ENCODE results near the gene DHX16.
A peak's percentile ranks its signal among the peaks of the same experiment; 100 is the strongest.
"Not testable (repeated sequence)": the region's sequence is repeated elsewhere in the genome, so short reads cannot be mapped to it uniquely, and the experiment has no call there.

The DHX16 gene

DNA sequence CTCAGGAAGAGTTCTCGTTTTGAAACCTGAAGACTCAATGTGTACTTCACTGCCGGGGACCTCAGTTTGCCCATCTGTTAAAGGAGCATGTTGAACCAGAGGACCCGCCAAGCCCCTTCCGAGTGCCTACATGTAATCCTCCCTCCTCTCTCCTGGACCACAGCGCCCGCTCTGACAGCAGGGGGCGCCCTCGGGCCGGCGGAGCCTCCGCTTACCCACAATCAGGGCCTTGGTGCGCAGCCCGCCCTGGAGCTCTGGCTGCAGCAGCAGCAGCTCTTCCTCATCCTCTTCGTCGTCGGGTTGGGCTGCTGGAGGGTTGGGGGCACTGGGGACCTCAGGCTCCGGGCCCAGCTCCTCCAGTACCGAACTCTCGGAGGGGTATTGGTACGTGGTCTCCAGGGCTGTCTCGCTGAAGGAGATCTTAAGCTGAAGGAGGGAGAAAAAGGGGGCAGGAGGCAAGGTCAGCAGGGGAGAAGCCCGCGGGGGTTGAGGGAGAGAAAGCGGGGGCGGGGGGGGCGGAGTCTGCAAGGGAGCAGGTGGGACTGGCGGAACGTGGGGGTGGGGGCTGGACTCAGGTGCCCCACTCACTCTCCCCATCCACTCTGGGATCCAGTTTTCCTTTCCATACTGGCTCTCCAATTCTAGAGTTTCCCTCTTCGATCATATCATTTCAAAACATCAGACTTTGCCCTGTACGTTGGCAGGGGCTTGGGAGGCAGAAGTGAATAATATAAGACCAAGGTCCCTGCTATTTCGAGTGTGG is 6.3 kb upstream of the DHX16 start:
- peak; percentile 91 for DNase-seq

DNA sequence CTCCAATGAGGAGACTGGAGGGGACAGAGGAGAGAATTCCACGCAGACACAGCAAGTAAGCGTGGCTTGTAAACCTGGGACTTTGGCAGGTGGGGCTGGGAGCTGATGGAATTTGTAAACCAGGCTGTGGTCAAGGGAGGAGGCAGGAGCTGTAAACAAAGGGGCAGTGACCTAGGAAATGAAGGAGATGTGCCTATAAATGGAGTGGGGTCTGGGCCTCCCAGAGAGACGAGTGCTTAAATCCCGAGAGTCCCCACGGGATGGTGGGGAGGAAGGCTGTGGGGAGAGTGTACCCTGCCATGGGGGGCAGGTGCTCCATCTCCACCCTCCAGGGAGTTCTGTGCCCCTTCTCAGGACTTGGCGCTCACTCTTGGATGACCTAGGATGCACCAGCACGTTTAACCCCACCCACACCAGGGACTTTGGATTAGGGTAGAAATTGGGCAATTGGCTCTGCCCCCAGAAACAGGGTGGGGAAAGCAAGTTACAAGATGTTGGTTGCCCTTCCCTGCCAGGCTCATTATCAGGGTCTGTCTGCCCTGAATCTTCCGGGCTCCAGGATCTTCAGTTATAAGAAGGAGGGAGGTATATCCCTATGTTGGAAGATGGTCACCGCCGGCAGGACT is 4.0 kb upstream of the DHX16 start:
- DNase-seq = no peak

DNA sequence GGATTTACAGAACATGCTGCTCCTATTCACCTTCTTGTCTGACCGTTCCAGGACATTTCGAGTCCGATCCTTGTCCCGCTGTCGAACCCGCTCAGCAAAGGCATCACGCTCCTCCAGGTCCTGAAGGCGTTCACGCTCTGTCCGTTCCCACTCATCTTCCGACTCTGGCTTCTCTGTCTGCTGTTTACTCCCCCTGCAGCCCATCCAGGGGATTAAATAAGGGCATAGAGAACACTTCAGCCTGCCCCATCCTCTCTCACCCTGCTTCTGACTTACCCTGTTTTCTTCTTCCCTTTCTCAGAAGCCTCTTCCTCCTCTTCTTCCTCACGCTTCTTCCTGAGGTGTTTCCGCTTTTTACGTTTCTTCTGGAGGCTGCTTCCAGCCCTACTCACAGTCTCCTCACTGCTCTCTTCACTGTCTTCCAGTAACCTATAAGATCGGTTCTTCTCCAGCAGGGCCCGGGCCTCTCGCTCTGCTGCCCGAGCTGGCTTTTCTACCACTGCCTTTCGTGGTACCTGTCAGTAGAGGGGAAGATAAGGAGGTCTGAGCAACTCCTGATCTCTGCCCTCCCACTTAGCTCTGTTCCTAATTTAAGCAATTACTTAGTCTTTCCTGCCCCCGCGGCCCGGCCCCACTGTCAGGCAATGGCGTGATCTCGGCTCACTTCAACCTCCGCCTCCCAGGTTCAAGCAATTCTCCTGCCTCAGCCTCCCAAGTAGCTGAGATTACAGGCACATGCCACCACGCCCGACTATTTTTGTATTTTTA is 1.9 kb downstream of the DHX16 start:
- DNase-seq = no peak

DNA sequence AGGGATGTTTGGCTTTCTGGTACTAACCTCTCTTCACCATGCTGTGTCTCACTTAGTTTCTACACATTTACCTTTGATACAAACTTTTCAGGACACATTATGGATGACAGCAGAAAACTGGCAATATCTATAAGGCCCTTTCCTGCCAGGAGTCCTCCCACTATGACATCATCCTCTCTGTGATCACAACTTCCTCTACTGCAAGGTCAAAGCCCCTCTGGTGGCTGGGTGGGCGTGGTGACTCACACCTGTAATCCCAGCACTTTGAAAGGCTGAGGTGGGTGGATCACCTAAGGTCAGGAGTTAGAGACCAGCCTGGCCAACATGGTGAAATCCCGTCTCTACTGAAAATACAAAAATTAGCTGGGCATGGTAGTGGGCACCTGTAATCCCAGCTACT is 6.5 kb downstream of the DHX16 start:
- DNase-seq = not testable (repeated sequence)

DNA sequence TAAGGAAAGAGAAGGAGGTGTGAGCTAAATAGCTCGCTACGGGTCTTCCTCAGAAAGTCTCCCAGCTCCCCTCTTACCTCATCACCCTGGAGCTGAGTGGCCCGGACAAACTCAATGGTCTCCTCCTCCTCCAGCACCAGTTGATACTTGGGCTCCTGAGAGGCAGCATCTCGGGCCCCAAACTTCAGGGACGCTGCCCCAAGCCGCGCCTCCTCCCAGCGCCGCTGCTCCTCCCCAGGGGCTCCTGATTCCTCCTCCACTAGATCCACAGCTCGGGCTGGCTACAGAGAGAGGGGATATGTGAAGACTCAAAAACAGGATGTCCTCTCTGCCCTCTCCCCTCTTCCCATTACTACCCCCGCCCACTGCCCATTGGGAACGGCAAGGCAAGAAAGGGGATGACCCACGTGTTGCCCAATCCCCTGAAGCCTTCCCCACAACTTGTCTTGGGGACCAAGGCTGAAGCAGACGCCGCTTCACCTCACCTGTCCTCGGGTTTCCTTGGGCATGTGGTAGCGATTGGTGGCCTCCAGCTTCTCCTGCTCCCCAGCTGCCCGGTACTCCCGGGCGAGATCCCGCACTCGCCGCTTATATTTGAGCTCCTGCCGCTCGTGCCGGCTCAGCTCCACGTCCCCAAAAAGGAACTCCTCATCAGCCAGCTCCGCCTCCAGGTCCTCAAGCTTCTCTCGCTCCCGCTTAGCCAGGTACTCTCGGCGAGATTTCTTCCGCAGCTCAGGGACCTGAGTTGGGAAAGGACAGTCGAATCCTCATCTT is 7.6 kb downstream of the DHX16 start:
- DNase-seq = no peak

DNA sequence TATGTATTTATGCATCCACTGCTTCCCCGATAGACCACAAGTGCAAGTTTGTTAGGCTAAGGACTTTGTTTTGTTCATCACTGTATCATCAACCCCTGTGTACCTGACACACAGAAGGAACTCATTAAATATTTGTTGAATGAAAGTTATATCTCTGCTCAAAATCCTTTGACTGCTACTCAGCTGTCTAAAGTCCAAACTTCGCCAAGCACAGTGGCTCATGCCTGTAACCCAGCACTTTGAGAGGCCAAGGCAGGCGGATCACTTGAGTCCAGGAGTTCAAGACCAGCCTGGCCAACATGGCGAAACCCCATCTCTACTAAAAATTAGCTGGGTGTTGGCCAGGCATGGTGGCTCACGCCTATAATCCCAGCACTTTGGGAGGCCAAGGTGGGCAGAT is 14.9 kb downstream of the DHX16 start:
- not testable (repeated sequence) for DNase-seq

DNA sequence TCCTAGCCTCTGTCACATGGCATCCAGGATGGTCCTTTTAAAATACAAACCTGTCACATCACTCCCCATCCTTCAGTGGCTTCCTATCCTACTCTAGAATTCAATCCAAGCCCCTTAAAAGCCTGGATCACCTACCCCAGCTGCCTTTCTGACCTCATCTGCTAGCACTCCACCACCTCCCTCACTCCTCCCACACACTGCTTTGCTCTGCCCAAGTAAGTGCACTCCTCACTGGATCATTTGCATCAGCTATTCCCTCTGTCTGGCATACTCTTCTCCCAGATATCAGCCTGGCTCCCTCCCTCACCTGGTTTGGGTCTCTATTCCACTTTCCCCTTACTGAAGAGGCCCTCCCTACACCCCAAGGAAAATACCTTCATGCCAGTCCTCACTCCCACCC is 15.4 kb downstream of the DHX16 start:
- DNase-seq = no peak

DNA sequence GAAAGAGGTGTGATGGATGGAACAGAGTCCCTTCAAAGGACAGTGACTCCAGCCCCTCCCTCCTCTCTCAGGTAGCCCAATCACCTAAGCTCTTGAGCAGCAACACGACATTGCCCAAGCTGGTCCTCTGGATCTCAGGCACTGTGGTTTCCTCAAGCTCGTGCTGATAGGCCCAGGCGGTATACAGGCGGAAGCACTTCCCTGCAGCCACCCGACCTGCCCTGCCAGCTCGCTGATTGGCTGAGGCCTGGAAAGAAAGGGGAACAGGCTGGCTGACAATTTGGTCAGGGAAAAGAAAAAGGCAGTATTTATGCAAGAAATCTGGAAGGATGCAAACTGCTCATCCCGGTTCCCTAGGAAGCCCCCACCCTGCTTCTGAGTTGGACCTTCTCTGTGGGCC is 16.3 kb downstream of the DHX16 start:
- DNase-seq = peak in 1 of 2 donors; percentile 48

DNA sequence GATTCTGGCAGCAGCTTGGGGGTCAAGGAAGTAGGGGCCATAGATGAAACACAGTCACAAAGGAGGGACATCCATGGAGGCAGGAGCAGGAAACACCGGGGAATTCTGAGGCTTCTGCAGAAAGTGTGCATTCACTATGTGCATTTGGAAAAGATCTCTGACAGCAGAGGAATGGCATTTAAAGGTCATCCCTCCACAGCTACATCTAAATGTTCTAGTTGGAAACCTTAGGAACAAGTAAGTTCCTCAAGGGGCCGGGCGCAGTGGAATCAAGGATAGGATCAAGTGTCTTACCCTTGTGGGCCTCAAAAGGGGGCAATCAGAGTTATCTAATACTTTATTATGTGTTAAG is 17.1 kb downstream of the DHX16 start:
- no peak for DNase-seq

DNA sequence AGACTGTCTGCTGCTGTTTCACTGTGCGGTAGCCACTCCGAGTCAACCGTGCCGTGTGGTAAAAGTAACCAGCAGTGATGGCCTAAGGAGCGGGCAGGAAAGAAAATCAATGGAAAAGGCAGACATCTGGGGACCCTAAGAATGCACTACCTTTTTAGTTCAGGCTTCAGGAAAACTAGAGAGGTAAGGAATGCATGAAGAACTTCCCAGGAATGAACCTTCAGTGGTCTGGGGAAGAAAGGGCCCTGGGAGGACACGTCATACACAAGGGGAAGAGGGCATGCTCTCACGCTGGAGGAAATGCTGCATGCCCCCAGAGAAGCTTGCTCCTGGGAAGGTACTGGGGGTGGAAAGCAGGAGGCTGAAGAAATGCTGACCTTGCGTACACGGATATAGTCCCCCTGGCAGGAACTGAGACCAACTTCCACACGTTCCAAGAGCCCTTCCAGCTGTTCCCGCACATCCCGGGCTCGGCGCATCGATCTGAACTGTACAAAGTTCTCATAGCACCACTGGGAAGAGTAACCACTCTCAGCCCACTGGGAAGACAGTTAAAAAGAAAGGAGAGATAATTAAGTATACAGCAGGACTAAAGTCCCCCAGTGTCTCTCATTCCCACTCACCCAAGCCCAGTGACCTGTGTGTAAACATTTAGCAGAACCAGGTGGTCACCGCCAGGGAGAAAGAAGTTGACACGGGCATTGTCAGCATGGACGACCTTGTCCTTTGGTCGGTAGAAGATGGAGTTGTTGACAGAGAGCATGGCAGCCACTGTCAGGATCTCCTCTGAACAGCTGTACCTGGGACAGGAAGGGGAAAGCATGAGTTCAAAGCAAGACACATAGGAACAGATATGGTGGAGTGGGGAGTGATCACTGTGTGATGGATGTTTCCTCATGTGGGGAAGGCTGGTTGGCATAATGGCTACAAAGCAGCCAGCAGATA is 17.7 kb downstream of the DHX16 start:
- DNase-seq = no peak

DNA sequence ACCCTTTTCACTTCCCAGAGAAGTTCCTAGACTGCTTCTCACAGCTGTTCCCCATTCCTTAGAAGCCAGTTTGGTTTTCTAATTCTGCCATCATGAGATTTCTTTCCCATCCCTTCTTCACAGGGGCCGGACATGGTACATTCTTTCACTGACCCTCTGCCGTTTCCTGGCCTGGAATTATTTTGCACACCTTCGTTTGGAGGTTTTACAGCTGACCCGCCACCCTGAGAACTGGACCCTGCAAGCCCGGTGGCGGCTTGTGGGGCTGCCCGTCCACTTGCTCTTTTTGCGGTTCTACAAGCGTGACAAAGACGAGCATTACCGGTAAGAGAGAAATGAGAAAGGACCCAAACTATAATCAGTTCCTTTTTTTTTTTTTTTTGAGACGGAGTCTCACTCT is 21.7 kb downstream of the DHX16 start:
- no peak for DNase-seq

DNA sequence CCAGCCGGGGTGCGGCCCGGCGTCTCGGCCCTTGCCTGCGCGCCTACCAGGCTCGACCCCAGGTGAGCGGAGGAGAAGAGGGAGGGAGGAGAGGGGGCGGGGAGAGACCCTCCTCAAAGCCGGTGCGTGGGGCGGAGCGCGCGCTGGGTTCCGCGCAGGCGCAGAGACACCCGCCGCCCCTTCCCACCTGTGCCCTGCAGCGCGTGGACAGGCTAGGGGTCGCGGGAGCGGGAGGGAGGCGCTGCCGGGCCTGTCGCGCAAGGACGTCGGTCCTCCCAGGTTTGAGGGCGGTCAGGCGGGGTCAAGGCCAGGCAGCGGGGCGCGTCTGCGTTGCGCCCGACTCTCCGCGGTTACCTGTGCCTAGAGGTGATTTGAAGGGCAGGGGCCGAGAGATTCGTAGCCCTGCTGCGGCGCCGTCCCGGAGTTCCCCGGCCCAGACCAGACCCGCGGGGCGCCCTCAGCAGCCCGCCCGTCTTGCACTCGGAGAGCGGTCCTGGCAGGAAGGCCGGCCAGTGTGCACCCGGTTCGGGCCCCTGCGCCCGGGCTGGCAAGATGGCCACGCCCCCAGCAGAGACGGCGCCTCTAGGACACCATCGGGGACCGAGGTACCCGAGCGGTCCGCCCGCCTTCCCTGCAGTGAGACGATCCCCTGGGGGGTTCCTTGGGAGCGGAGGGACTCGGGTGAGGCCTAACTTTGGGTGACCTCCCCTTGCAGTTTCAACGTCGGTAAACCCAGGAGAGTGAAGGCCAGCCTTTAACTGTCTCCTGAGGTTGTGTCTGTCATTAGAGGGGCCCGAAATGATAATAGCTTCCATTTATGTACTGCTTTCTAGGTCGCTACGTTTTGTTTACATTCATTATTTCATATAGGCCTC is 25.3 kb downstream of the DHX16 start:
- DNase-seq = peak; percentile 75

DNA sequence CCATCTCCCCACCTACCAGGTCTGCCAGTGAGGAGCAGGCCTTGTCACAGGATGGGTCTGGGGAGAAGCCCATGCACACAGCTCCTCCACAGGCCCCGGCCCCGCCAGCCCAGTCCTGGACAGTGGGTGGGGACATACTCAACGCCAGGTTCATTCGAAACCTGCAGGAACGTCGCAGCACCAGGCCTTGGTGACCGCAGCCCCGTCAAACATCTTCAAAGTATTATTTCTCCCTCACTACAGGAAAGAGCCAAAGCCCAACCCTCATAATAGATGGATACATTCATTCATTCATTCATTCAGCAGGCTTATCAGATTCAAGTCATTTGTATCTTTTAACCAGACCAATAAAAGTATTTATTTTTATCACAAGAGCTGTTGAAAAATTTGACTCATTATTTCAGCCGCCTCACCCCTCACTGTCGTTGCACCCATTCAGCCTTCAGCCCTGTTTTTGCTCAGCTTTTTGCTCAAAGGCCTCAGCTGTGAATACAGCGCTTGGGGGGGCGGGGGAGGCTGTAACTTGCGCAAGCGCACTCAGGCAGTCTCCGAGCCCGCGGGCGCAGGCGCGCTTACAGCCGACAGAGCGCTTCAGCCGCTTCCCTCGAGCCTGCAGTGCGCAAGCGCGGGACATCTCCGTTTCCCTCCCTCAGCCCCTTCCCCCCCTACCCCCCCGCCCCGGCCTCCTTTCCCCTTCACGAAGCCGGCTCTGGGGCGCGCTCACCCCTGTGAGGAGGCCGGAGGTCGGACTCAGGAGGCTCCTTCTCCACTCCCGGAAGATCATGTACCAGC is 26.2 kb downstream of the DHX16 start, which contains the start of gene C6orf136:
C6orf136 (plus strand) TSS at position 684 of the 792 bp plus-strand sequence; CDS start at position 783, 99 bp downstream.
- DNase-seq = peak; percentile 95 to 97

DNA sequence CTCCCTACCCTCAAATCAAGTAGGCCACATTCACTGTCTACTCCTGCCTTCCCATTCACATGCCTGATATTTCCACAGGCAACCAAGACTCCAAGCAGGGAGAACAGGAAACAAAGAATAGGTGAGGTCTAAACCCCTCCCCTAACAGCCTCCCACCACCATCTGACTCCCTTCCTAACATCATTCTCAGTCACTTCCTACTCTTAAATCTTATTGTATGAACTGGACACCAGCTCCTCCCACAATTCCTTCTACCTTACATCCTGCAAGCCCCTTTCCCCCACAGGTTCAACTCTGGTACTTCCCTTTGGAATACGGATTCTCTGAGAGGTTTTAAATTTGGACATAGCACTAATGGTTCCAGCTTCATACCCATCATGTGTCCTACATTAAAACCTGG is 26.8 kb downstream of the DHX16 start:
- no peak for DNase-seq

DNA sequence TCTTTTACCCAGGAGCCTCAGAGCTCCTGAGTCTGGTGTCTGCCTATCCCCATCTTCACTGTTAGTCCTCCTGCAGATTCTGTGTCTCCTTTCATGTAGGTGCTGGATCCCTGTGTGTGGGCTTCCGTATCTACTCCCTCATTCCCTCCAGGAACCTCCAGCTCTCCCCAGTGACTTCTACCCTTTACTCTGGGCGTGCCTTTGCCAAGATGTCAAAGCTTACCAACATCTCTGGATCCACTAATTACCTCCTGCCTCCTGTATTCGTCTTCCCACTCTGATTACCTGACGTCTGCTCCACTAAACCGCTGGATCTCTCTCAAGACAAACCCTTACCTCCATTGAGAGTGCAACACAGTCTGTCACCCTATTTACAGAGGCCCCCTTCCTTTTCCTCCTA is 28.0 kb downstream of the DHX16 start:
- no peak for DNase-seq

DNA sequence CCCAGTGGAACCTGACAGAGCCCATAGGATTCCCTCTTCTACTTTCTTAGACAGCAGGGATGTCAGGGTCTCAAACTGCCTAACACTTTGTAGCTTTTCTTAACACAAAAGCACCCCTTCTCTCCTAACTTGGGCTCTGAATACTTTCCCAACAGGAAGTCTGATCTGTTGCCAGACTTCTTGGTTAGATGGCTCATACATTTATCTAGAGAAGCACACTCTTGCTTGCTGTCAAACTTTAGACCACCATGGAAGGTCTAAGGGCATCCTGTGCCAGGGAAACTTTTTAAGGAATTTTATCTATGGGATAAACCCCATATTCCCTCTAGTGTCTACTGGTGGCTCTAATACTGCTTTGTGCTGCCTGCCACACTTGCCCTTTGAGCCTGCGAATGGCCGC is 29.1 kb downstream of the DHX16 start:
- DNase-seq = no peak

DNA sequence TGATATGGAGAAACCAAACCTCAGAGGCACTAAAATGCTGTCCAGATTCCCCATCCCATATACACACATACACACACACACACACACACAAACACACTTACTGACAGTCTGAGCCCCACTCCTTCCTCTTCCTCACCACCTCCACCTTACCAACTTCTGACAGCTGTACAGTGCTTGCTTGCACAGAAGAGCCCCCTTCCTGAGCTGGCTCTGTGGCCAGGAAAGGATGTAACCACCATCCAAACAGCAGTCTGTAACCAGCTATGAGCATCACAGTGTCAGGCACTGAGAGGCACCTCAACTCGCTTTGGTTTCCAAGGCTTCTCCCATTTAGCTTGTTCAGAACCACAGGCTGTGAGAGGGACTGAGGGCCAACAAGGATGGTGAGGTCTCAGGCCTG is 31.8 kb downstream of the DHX16 start:
- DNase-seq = no peak

DNA sequence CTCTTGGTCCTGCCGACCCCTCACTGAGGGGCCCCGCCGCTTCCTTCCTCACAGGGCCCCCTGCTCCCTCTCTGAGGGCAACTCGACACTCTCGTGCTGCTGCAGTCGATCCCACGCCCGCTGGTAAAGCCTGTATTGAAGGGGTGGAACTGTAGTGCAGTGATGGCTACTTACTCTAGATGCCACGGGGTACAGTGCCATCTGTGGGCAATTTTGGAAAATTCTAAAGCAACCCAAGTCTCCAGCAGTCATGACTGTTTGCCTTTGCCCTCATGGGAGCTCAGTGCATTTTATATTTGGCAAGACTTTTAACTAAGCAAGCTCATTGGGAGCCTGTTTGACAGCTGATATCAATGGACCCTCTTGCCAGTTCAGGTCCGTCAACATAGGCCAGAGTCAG is 32.3 kb downstream of the DHX16 start:
- DNase-seq = no peak

DNA sequence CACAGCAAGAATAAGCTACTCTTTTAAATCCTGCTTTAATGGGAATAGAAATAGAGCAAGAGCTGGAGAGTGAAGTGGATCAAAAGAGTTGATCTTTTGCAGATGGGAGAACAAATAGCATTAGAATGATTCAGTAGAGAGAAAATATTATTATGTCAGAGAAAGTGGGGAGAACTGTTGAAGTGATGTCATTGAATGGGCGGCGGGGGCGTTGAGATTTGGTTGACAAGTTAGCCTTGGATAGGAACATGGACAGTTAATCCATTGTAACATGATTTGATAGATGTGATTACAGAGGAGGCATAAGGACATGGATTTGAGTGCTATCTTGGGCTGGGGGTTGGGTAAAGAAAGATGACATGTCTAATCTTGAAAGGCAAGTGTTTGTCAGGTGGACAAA is 37.0 kb downstream of the DHX16 start:
- no peak for DNase-seq

All from CD4-positive, alpha-beta T cell treated with Interleukin-4 for 1 hour (primary cell).